Spleen (tissue), 11 donors: ENCODE measurements around the gene SETDB2. TPM values are rescaled to one million over a fixed set of nuclear protein-coding genes. Genes with fewer than 3 reads are reported as not detected.

ENCODE experiments used
- DNase-seq: peaks from one replicate; pipeline ENCODE4 v3.0.0-alpha.2; 2020
- H3K27ac ChIP-seq, 8 donors: fragments of 200-600 bp; sonication (generic) in 7 of 8; 1 replicate in 4 of 8; 2 replicates in 4 of 8; pipeline versions ENCODE4 v1.5.0 to v1.8.0; 2016 to 2021; ENCODE audit warnings: inconsistent platforms in 4 of 8, mild to moderate bottlenecking in 4 of 8, moderate library complexity in 1 of 8
- H3K27me3 ChIP-seq, 7 donors: fragments of 200-600 bp; sonication (generic) in 6 of 7; replicated peaks in 1 of 7; 1 replicate in 4 of 7; 2 replicates in 3 of 7; pipeline versions ENCODE4 v1.5.0 to v1.8.0; 2016 to 2021; ENCODE audit warnings: inconsistent platforms in 3 of 7, mild to moderate bottlenecking in 1 of 7
- H3K36me3 ChIP-seq, 6 donors: fragments of 200-600 bp; sonication (generic) in 5 of 6; 1 replicate in 4 of 6; 2 replicates in 2 of 6; pipeline versions ENCODE4 v1.5.0 to v1.8.0; 2016 to 2021; ENCODE audit warnings: inconsistent platforms in 2 of 6
- H3K4me1 ChIP-seq, 6 donors: fragments of 200-600 bp; sonication (generic) in 5 of 6; 1 replicate in 3 of 6; 2 replicates in 3 of 6; pipeline versions ENCODE4 v1.5.0 to v1.8.0; 2016 to 2021; ENCODE audit warnings: inconsistent platforms in 3 of 6
- H3K4me3 ChIP-seq, 8 donors: fragments of 200-600 bp; sonication (generic) in 7 of 8; 1 replicate in 4 of 8; 2 replicates in 4 of 8; pipeline versions ENCODE4 v1.5.0 to v1.8.0; 2016 to 2021; ENCODE audit warnings: inconsistent platforms in 4 of 8, mild to moderate bottlenecking in 4 of 8, moderate library complexity in 2 of 8
- H3K9me3 ChIP-seq, 8 donors: fragments of 200-600 bp; sonication (generic) in 7 of 8; 1 replicate in 4 of 8; 2 replicates in 4 of 8; pipeline versions ENCODE4 v1.5.0 to v1.8.0; 2016 to 2021; ENCODE audit warnings: inconsistent platforms in 4 of 8
- CTCF ChIP-seq, 11 experiments: fragments of 200-600 bp in 7 of 11; fragments of 450-650 bp in 4 of 11; sonication (generic) in 4 of 11; IDR thresholded peaks in 8 of 11; conservative IDR thresholded peaks in 3 of 11; 1 replicate in 7 of 11; 2 replicates in 4 of 11; pipeline versions ENCODE4 v1.4.0 to v1.8.0; 2016 to 2021; ENCODE audit warnings: antibody characterized with exemption in 11 of 11, inconsistent platforms in 4 of 11, mild to moderate bottlenecking in 1 of 11
- POLR2A ChIP-seq, 3 donors: fragments of 450-650 bp; IDR thresholded peaks; one replicate each; pipeline ENCODE4 v1.5.1; 2017; ENCODE audit warnings: antibody characterized with exemption in 3 of 3, mild to moderate bottlenecking in 1 of 3
- POLR2AphosphoS5 ChIP-seq, 3 donors: sonication (generic); formaldehyde crosslinking; IDR thresholded peaks; one replicate each; pipeline ENCODE4 v1.5.1; 2017; ENCODE audit warnings: antibody characterized with exemption in 3 of 3
- WGBS, 5 donors: extraction: QIAGEN DNeasy Blood & Tissue Kit in 3 of 5; methylation state at CpG; one replicate each; pipeline versions ENCODE4 v1.1.5 to v1.1.7; 2013 to 2018; 5-methylcytosine and 5-hydroxymethylcytosine counted together
- intact Hi-C: fragments of 100-400 bp; cut with DNase I; formaldehyde crosslinking; loops from one replicate; pipeline ENCODE4 v1.15.0; 2023; ENCODE audit warnings: low total_unique reads
- polyA plus RNA-seq, 3 donors: library from polyadenylated mRNA; stranded (reverse); fragments of 200-250 nt; gene quantifications; one replicate each; pipeline ENCODE4 v1.2.1, GENCODE V29; 2013
- total RNA-seq, 7 donors: library from RNA; depleted of rRNA in 3 of 7; stranded (reverse); fragments of >200 nt in 3 of 7; fragmentation: NEBNext Ultra II Directional in 4 of 7; extraction: Animal tissue kit (Norgen Biotek cat#: 25700) in 4 of 7; gene quantifications; one replicate each; pipeline versions ENCODE4 v1.1.0 to v1.2.1, GENCODE V29; 2016 to 2021
- donor health status: healthy with polysubstance abuse.
- donor health status: DM: no; HTN: no; CAD: no; lungs with moderate emphysema.
- donor health status: DM: no; HTN: no; CAD: no.
- donor health status: Bipolar disorder and iron deficiency.
- donor health status: healthy.
- donor health status: DM: no; HTN: no; CAD: no.
- donor health status: DM: yes; HTN: yes; CAD: no.

Gene SETDB2
- total and polyA plus RNA-seq, 10 donors = 5.4 to 26.7 (median 20.0) TPM

- Histone ChIP-seq H3K36me3 (peaks cover 0 to 19% (median 0%) of the 10 kb centered on the region in 6 donors), H3K9me3 (no peaks in the 10 kb centered on the region), H3K4me1 (peaks cover 18 to 66% (median 55%) of the 10 kb centered on the region in 6 donors), H3K27ac (peak overlapping the region in 1 of 8 donors; percentile 10), H3K4me3 (no peak overlapping the region), H3K27me3 (no peaks in the 10 kb centered on the region)
- no peak for TF ChIP-seq POLR2A (IDR thresholded peaks at IDR 0.05)
- no peak for TF ChIP-seq CTCF (IDR thresholded peaks at IDR 0.05 in 8 of 11, conservative IDR thresholded peaks at IDR 0.05 in 3 of 11)
- TF ChIP-seq POLR2AphosphoS5 (IDR thresholded peaks at IDR 0.05) = no peak
- 68 to 73% (median 70%) methylated on average over 3 of the region's 3 CpGs for WGBS, 5 donors
- intact Hi-C loops = no loop called here
- no peak for DNase-seq
Observed at GRCh38 chr13:49450105-49450819, 6.2 kb downstream of the SETDB2 start.

- H3K27me3 ChIP-seq = no peaks in the 10 kb centered on the region
Observed at GRCh38 chr13:49452725-49453457, 8.8 kb downstream of the SETDB2 start.

GRCh38 chr13:49453465-49453864 lies 9.4 kb downstream of the SETDB2 start:
- Histone ChIP-seq H3K36me3 (peaks cover 0 to 24% (median 0%) of the 10 kb centered on the region in 6 donors), H3K27me3 (no peaks in the 10 kb centered on the region), H3K27ac (no peak overlapping the region), H3K4me1 (peaks cover 3 to 46% (median 25%) of the 10 kb centered on the region in 6 donors), H3K9me3 (no peaks in the 10 kb centered on the region), H3K4me3 (no peak overlapping the region)
- TF ChIP-seq POLR2A (IDR thresholded peaks at IDR 0.05) (no peak), CTCF (IDR thresholded peaks at IDR 0.05 in 8 of 11, conservative IDR thresholded peaks at IDR 0.05 in 3 of 11) (no peak), POLR2AphosphoS5 (IDR thresholded peaks at IDR 0.05) (no peak)
- intact Hi-C loops = no loop called here
- no peak for DNase-seq
- WGBS, 5 donors = 92 to 98% (median 96%) methylated on average over 7 of the region's 7 CpGs

More at GRCh38 chr13:49452725-49453457, 8.8 kb downstream of the SETDB2 start:
- intact Hi-C loops = no loop called here
- TF ChIP-seq CTCF (IDR thresholded peaks at IDR 0.05 in 8 of 11, conservative IDR thresholded peaks at IDR 0.05 in 3 of 11) = no peak
- TF ChIP-seq POLR2A (IDR thresholded peaks at IDR 0.05) = no peak
- TF ChIP-seq POLR2AphosphoS5 (IDR thresholded peaks at IDR 0.05) = no peak
- no peak for DNase-seq
- Histone ChIP-seq H3K27ac (no peak overlapping the region), H3K36me3 (peaks cover 0 to 19% (median 0%) of the 10 kb centered on the region in 6 donors), H3K9me3 (no peaks in the 10 kb centered on the region), H3K4me1 (peaks cover 5 to 52% (median 30%) of the 10 kb centered on the region in 6 donors), H3K4me3 (no peak overlapping the region)
- WGBS, 5 donors = 97 to 98% (median 98%) methylated on average over 8 of the region's 8 CpGs
